ENCODE results near the gene GIMAP8.

GRCh38 chr7:150471886-150472285 lies 21.5 kb downstream of the GIMAP8 start:
- TF ChIP-seq CTCF (IDR thresholded peaks at IDR 0.05) (no peak), SIN3A (IDR thresholded peaks at IDR 0.05; ENCODE audit: borderline replicate concordance, insufficient read depth, low read depth, low read length) (no peak), POLR2AphosphoS5 (IDR thresholded peaks at IDR 0.05; ENCODE audit: low read depth, low read length) (no peak), TCF7L2 (IDR thresholded peaks at IDR 0.05; ENCODE audit: low read depth, low read length) (no peak)
